Measurements from ENCODE around the gene PPIL4. TPM values are rescaled to one million over a fixed set of nuclear protein-coding genes. Genes with fewer than 3 reads are reported as not detected.

Gene PPIL4
- total and polyA plus RNA-seq, 10 of the 15 experiments (the other 5 are each of a cell fraction or from before 2014, with no cell fraction given), result 8.0 to 28.4 (median 24.3) TPM

GRCh38 chr6:149529650-149530049, 16.2 kb downstream of the PPIL4 start:
- no peak for TF ChIP-seq IRF4 (IDR thresholded peaks at IDR 0.05; ENCODE audit: low read depth, low read length)
- no peak for TF ChIP-seq SKIL (IDR thresholded peaks at IDR 0.05; ENCODE audit: low read depth, poor library complexity, severe bottlenecking)
- TF ChIP-seq BMI1 (IDR thresholded peaks at IDR 0.05; ENCODE audit: borderline replicate concordance), result no peak
- no peak for TF ChIP-seq SMAD1 (IDR thresholded peaks at IDR 0.05; ENCODE audit: low read depth, partially characterized antibody)
- TF ChIP-seq USF1 (IDR thresholded peaks at IDR 0.05; ENCODE audit: borderline replicate concordance, extremely low read length, insufficient read depth, low read depth, low read length), result no peak
- no peak for TF ChIP-seq CEBPZ (IDR thresholded peaks at IDR 0.05; ENCODE audit: low read depth, low read length)
- TF ChIP-seq TCF7 (IDR thresholded peaks at IDR 0.05; ENCODE audit: borderline replicate concordance), result no peak
- FAIRE-seq (no peak), DNase-seq (ENCODE audit: low read depth, low spot score) (no peak), ATAC-seq (no peak)
- Histone ChIP-seq H3K79me2 (ENCODE audit: control insufficient read depth, insufficient read depth, low read length) (no peaks in the 10 kb centered on the region), H4K20me1 (ENCODE audit: control insufficient read depth, insufficient read depth) (no peaks in the 10 kb centered on the region), H3K9me3 (replicated peaks; ENCODE audit: control insufficient read depth, insufficient read depth, low read length) (no peaks in the 10 kb centered on the region), H3K4me2 (ENCODE audit: control insufficient read depth, insufficient read depth) (no peak overlapping the region), H3K27ac (ENCODE audit: control insufficient read depth, insufficient read depth) (no peak overlapping the region), H3K9ac (ENCODE audit: control insufficient read depth, insufficient read depth, low read length) (no peak overlapping the region), H2AFZ (ENCODE audit: control insufficient read depth, low read depth, low read length) (no peak overlapping the region), H3K27me3 (replicated peaks in 1 of 2; ENCODE audit: control insufficient read depth in 2 of 2, insufficient read depth in 2 of 2, low read length in 1 of 2) (no peaks in the 10 kb centered on the region), H3K36me3 (ENCODE audit: control insufficient read depth in 2 of 2, insufficient read depth in 2 of 2, low read length in 1 of 2) (peaks cover 0 to 25% of the 10 kb centered on the region in 2 experiments), H3K4me3 (no peak overlapping the region), H3K4me1 (ENCODE audit: control insufficient read depth, insufficient read depth, low read length) (no peaks in the 10 kb centered on the region)
- ChIA-PET SMC1A (ENCODE audit: uncharacterized antibody, unreplicated experiment) (no interaction called here), POLR2A (no interaction called here), RAD21 (ENCODE audit: unreplicated experiment) (no interaction called here), CTCF (interaction anchor here (2.2 kb wide), 1 partner anchor 16 kb away, joined by 10 read pairs; the partner anchor contains the start of gene PPIL4)
- 100% methylated on average over 1 of the region's 5 CpGs for WGBS (ENCODE audit: insufficient coverage, insufficient replicate concordance, low lambda C conversion rate, missing lambda C conversion rate)
- BruUV-seq (replicated peaks), result no TSS peak
- intact Hi-C loops (cut with micrococcal nuclease; ENCODE audit: unreplicated experiment), result no loop called here
- in situ Hi-C loops (cut with MboI), result no loop called here
